ENCODE results near the gene TSPO2. TPM values are rescaled to one million over a fixed set of nuclear protein-coding genes. Genes with fewer than 3 reads are reported as not detected.

Gene TSPO2
- total and polyA plus RNA-seq, 2 donors (not counting 1 experiment from before 2014, with no cell fraction given) = not detected

DNA sequence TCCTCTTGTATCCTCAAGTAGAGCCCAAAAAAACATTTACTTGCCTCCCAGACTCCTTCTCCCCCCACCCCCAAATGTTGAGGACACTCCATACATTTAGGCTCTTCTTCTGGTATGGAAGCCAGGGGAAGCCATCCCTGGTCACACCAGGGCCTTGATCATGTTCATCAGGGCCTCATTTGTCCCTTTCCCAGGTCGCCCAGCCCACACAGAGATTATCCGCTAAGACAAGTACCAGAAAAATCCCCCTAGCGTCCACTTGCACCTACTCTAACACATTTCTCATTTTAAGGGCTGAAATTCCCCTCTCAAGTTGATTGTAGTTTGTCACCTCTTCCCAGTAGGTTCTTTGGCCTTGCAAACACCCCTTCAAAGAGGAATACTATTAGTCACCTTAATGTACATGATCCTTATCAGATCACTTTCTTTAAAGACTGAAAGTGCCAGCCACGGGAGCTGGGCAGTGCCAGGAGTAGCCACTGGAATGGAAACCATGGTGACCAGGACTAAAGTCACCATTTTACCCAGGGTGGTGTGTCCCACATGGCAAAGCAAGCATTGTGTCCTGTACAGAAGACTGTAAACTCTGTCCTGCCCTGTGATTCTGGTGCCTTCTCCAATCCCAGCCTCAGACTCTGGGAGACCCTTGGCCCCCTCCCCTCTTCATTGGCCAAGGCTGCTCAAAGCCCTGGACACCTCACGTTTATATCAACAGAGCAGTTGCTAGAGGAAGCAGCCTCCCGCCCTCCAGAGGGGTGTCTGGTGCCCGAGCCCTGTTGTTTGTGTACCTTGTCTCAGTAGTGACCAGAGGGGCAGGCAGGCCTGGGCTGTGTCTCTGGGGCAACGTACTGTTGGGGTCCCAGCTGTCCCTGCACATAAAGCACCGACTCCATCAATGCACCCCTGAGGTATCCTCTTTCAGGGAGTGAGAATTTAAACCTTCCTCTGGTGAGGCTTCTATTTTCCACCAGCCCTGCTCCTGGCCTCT is 5.8 kb downstream of the TSPO2 start:
- Histone ChIP-seq H3K36me3 (ENCODE audit: control insufficient read depth, insufficient read depth, low read length) (no peaks in the 10 kb centered on the region), H4K20me1 (ENCODE audit: control insufficient read depth, extremely low read depth, insufficient read depth, low read length) (no peaks in the 10 kb centered on the region), H2AFZ (ENCODE audit: low read length) (no peak overlapping the region), H3K4me2 (ENCODE audit: extremely low read depth, insufficient read depth, low read length) (no peak overlapping the region), H3K79me2 (ENCODE audit: control insufficient read depth, insufficient read depth, low read length) (no peaks in the 10 kb centered on the region), H3K27me3 (ENCODE audit: control insufficient read depth, insufficient read depth, low read length) (peaks cover 2% of the 10 kb centered on the region), H3K9me3 (ENCODE audit: control insufficient read depth, insufficient read depth, low read depth, low read length) (no peaks in the 10 kb centered on the region), H3K27ac (ENCODE audit: insufficient read depth, low read length) (no peak overlapping the region), H3K4me1 (ENCODE audit: control insufficient read depth, extremely low read depth, insufficient read depth, low read length) (no peaks in the 10 kb centered on the region), H3K9ac (ENCODE audit: insufficient read depth, low read length) (no peak overlapping the region), H3K4me3 (replicated peaks in 1 of 4; ENCODE audit: control extremely low read depth in 1 of 4, insufficient read depth in 1 of 4, low read depth in 3 of 4, low read length in 4 of 4) (no peak overlapping the region)
- no peak for DNase-seq (ENCODE audit: low read depth in 2 of 2)
- TF ChIP-seq EZH2 (IDR thresholded peaks at IDR 0.05; ENCODE audit: low read length, missing control alignments) = no peak
- TF ChIP-seq, protein P1, sequence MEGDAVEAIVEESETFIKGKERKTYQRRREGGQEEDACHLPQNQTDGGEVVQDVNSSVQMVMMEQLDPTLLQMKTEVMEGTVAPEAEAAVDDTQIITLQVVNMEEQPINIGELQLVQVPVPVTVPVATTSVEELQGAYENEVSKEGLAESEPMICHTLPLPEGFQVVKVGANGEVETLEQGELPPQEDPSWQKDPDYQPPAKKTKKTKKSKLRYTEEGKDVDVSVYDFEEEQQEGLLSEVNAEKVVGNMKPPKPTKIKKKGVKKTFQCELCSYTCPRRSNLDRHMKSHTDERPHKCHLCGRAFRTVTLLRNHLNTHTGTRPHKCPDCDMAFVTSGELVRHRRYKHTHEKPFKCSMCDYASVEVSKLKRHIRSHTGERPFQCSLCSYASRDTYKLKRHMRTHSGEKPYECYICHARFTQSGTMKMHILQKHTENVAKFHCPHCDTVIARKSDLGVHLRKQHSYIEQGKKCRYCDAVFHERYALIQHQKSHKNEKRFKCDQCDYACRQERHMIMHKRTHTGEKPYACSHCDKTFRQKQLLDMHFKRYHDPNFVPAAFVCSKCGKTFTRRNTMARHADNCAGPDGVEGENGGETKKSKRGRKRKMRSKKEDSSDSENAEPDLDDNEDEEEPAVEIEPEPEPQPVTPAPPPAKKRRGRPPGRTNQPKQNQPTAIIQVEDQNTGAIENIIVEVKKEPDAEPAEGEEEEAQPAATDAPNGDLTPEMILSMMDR (conservative IDR thresholded peaks at IDR 0.05 in 1 of 2, IDR thresholded peaks at IDR 0.05 in 1 of 2; ENCODE audit: low read depth in 1 of 2, low read length in 2 of 2) = no peak

DNA sequence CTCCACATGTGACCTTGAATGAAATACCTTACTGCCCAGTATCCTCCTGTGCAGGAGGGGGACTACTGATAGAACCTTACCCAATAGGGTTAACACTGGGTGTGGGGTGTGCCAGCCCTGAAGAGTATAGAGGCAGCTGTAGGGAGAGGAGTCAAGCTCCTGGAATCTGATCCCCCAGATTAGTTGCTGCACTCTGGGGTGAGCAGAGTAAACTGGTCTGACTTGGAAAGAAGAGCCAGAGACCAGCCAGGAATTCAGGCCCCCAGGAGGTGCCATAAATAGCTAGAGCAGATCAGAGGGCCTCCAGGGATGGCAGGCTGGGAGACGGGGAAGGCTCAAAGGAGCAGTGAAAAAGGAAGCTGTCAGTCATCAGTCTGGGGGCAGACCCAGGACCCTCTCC is 7.3 kb downstream of the TSPO2 start:
- H3K4me3 ChIP-seq (replicated peaks in 1 of 4; ENCODE audit: control extremely low read depth in 1 of 4, insufficient read depth in 1 of 4, low read depth in 3 of 4, low read length in 4 of 4) = no peak overlapping the region
- TF ChIP-seq, protein P1 (conservative IDR thresholded peaks at IDR 0.05 in 1 of 2, IDR thresholded peaks at IDR 0.05 in 1 of 2; ENCODE audit: low read depth in 1 of 2, low read length in 2 of 2) = no peak
- no peak for TF ChIP-seq EZH2 (IDR thresholded peaks at IDR 0.05; ENCODE audit: low read length, missing control alignments)
- no peak overlapping the region for H3K27ac ChIP-seq (ENCODE audit: insufficient read depth, low read length)
- no peaks in the 10 kb centered on the region for H3K79me2 ChIP-seq (ENCODE audit: control insufficient read depth, insufficient read depth, low read length)
- no peaks in the 10 kb centered on the region for H3K9me3 ChIP-seq (ENCODE audit: control insufficient read depth, insufficient read depth, low read depth, low read length)
- H3K4me2 ChIP-seq (ENCODE audit: extremely low read depth, insufficient read depth, low read length) = no peak overlapping the region
- H2AFZ ChIP-seq (ENCODE audit: low read length) = no peak overlapping the region
- H3K27me3 ChIP-seq (ENCODE audit: control insufficient read depth, insufficient read depth, low read length) = peaks cover 2% of the 10 kb centered on the region
- H3K9ac ChIP-seq (ENCODE audit: insufficient read depth, low read length) = no peak overlapping the region
- DNase-seq (ENCODE audit: low read depth in 2 of 2) = no peak
- no peaks in the 10 kb centered on the region for H4K20me1 ChIP-seq (ENCODE audit: control insufficient read depth, extremely low read depth, insufficient read depth, low read length)
- H3K4me1 ChIP-seq (ENCODE audit: control insufficient read depth, extremely low read depth, insufficient read depth, low read length) = no peaks in the 10 kb centered on the region
- no peaks in the 10 kb centered on the region for H3K36me3 ChIP-seq (ENCODE audit: control insufficient read depth, insufficient read depth, low read length)

DNA sequence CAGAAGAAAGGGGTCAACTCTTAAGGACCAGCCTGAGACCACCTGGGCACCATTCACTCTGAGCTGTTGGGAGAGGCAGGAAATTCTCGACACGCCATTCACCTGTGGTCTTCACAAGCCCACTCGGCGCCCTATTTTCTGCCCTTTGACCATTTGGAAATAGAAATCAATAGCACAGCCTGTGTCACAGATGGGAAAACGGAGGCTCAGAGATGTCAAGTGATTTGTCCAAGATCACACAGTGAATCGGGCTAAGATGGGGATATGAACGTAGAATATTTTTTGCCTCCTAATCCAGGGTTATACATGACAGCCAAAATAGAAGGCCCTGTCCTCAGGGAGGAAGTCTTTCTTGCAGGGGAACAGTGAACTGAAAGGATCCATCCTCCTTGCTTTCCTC is 7.7 kb downstream of the TSPO2 start:
- Histone ChIP-seq H3K4me2 (ENCODE audit: extremely low read depth, insufficient read depth, low read length) (no peak overlapping the region), H3K9ac (ENCODE audit: insufficient read depth, low read length) (no peak overlapping the region), H3K4me3 (replicated peaks in 1 of 4; ENCODE audit: control extremely low read depth in 1 of 4, insufficient read depth in 1 of 4, low read depth in 3 of 4, low read length in 4 of 4) (no peak overlapping the region), H3K4me1 (ENCODE audit: control insufficient read depth, extremely low read depth, insufficient read depth, low read length) (no peaks in the 10 kb centered on the region), H3K27me3 (ENCODE audit: control insufficient read depth, insufficient read depth, low read length) (peaks cover 2% of the 10 kb centered on the region), H3K9me3 (ENCODE audit: control insufficient read depth, insufficient read depth, low read depth, low read length) (no peaks in the 10 kb centered on the region), H2AFZ (ENCODE audit: low read length) (no peak overlapping the region), H3K27ac (ENCODE audit: insufficient read depth, low read length) (no peak overlapping the region), H3K36me3 (ENCODE audit: control insufficient read depth, insufficient read depth, low read length) (no peaks in the 10 kb centered on the region), H4K20me1 (ENCODE audit: control insufficient read depth, extremely low read depth, insufficient read depth, low read length) (no peaks in the 10 kb centered on the region), H3K79me2 (ENCODE audit: control insufficient read depth, insufficient read depth, low read length) (no peaks in the 10 kb centered on the region)
- DNase-seq (ENCODE audit: low read depth in 2 of 2) = no peak
- TF ChIP-seq, protein P1 (conservative IDR thresholded peaks at IDR 0.05 in 1 of 2, IDR thresholded peaks at IDR 0.05 in 1 of 2; ENCODE audit: low read depth in 1 of 2, low read length in 2 of 2) = no peak
- TF ChIP-seq EZH2 (IDR thresholded peaks at IDR 0.05; ENCODE audit: low read length, missing control alignments) = no peak
